AG09319 (cell line): ENCODE measurements around the gene MYH10.

ENCODE experiments used
- DNase-seq: peaks from one replicate; pipeline ENCODE4 v3.0.0-alpha.2; 2010; ENCODE audit warnings: low read depth; ENCODE audit errors: extremely low read depth
- TF ChIP-seq, protein P1 (sequence below): IDR thresholded peaks from 2 replicates; pipeline ENCODE4 v1.5.1; 2011; ENCODE audit warnings: low read depth, mild to moderate bottlenecking, inconsistent platforms, low read length, moderate library complexity

Gene MYH10

DNA sequence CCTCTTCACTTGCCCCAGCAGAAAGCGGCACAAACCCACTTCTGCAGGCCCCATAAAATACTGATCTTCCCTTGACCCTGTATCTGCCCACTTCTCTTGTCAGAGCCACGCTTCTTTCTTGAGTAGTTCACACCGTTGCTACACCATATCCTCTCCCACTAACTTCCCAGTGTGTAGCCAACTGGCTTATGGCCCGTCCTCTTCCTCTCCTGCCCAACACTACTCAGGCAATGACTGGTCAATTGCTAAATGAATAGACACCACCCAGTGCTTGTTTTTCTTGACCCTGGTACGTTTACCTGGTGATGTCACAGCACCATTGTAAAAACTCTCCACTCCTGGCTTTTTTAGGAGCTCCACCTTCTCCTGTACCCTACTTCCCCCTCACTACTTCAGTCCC is 107.9 kb downstream of the MYH10 start:
- no peak for DNase-seq
- TF ChIP-seq, protein P1, sequence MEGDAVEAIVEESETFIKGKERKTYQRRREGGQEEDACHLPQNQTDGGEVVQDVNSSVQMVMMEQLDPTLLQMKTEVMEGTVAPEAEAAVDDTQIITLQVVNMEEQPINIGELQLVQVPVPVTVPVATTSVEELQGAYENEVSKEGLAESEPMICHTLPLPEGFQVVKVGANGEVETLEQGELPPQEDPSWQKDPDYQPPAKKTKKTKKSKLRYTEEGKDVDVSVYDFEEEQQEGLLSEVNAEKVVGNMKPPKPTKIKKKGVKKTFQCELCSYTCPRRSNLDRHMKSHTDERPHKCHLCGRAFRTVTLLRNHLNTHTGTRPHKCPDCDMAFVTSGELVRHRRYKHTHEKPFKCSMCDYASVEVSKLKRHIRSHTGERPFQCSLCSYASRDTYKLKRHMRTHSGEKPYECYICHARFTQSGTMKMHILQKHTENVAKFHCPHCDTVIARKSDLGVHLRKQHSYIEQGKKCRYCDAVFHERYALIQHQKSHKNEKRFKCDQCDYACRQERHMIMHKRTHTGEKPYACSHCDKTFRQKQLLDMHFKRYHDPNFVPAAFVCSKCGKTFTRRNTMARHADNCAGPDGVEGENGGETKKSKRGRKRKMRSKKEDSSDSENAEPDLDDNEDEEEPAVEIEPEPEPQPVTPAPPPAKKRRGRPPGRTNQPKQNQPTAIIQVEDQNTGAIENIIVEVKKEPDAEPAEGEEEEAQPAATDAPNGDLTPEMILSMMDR = no peak

DNA sequence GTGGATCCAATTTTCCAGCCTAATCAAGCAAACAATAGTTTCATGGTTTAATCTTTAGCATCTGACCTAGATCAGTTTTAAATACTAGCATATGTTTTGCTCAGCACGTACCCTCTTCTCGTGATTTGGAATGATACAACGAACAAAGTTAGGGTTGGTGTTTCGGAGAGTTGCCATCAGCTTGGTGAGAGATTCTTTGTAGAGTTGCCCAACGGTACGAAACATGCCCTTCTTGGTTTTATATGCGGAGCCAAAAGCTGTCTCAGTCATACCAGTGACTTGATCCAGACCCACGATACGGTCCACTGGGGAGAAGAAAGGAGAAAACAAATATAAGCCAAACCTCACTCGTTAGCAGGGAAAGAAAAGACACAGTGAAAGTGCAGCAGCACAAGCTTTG is 109.5 kb downstream of the MYH10 start:
- DNase-seq = peak; percentile 35
- TF ChIP-seq, protein P1 = no peak

DNA sequence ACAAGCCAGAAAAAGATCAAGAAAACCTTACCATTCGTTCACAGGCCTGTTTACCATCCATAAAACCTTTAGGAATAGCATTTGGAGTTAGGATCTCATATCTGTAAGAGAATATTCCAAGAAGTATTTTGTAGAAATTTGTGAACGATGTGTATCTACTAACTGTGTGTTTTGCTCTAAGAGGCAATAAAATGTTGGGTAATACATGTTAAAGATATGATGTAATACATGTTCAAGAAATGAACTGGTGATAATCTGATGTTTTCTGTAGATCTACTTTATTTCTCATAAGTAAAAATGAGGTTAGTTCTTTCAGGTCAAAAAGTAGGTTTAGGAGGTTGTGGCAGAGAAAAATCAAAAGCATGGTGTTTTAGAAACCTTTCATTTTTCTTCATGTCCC is 111.7 kb downstream of the MYH10 start:
- no peak for DNase-seq
- TF ChIP-seq, protein P1 = no peak

DNA sequence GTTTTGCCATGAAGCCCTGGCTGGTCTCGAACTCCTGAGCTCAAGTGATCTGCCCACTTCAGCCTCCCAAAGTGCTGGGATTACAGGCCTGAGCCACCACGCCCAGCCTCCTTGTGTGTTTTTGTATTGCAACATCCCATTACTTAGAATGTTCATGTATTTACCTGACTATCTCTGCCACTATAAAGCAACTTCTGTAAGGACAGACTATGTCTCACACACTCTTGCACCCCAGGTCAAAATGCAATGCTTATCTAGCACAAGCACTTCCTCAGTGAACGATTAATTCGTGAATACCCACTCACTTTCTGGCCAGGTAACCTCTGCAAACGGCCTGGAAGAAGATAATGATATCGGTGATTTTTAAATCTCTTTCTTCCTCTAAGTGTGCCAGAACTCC is 112.2 kb downstream of the MYH10 start:
- no peak for DNase-seq
- TF ChIP-seq, protein P1 = no peak

DNA sequence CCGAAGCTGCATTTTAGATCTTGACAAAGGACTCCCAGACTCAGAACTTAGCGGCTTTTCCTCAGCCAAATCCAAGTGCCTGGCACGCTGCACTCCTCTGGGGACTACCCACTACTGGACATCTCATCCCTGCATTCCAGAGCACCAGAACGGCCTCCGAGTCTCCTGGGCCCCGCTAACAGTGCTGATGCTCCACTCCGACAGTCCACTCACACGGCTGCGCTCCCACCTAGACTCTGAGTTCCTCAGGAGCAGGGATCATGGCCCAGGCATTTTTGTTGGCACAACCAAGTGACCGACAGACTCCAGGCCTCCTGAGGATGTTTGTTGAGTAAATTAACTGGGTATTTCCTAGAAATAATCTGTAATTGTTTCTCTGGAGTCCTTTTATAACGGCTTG is 115.7 kb downstream of the MYH10 start:
- DNase-seq = no peak
- TF ChIP-seq, protein P1 = no peak

DNA sequence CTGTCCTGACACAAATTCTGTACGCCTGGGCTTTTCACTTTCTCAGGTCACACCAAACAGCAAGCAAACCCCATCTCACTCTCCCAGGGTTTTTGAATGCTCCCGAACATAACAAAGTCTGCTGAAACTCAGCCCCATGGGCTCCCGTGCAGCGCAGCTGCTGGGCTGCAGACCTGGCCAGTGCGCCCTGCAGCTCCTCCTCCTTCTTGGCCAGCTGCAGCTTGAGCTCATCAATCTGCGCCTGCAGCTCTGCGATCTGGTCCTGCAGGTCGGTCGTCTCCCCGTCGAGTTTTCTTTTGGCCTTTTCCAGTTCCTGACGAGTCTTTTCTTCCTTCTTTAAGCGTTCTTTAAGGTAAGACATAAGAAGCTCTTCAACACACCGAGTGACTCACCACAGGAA is 124.4 kb downstream of the MYH10 start:
- DNase-seq = no peak
- TF ChIP-seq, protein P1 = no peak

DNA sequence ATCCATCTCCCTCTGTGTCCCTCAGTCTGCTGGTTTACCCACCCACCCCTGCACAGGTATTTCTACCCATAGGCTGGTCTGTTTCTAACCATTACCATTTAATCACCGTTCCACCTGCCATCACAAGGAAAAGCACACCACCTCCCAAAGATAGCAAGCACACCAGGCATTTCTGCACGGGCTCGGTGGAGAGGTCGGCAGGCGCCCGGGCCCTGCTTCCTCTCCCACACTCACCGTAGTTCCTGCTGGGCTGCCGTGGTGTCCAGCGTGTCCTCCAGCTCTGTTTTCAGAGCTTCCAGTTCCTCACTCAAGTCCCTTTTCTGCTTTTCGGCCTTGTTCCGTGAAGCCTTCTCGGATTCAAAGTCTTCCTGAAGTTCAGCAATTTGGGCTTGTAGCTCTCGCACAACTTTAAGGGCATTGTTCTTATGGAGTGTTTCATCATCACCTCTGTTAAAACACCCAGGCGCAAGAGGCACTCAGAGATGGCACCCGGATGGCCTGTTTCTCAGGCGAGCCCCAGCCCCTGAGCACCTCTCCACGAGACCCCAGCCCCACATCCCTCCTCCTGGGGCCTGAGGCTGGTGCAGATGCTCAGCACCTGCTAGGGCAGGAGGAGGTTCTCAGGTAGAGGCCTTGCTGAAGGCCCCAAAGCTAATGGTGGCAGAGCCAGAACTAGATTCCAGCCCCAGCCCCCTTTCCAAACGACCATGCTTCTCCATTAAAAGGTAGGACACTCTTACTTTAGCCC is 125.9 kb downstream of the MYH10 start:
- no peak for DNase-seq
- TF ChIP-seq, protein P1 = no peak
